Measurements from ENCODE around the gene SLC9A9.

The SLC9A9 gene

GRCh38 chr3:143396790-143397189 is 451.5 kb downstream of the SLC9A9 start:
- DNase-seq, result no peak

GRCh38 chr3:143389388-143389787 is 458.9 kb downstream of the SLC9A9 start:
- no peak for DNase-seq

GRCh38 chr3:143387425-143387824 is 460.8 kb downstream of the SLC9A9 start:
- no peak for DNase-seq

GRCh38 chr3:143384076-143384475 is 464.2 kb downstream of the SLC9A9 start:
- no peak for DNase-seq

- DNase-seq, result no peak
Measured at GRCh38 chr3:143383421-143383820, 464.8 kb downstream of the SLC9A9 start.

GRCh38 chr3:143382816-143383215 is 465.5 kb downstream of the SLC9A9 start:
- DNase-seq, result no peak

- no peak for DNase-seq
Measured at GRCh38 chr3:143380449-143380848, 467.8 kb downstream of the SLC9A9 start.

GRCh38 chr3:143375698-143376097 is 472.6 kb downstream of the SLC9A9 start:
- no peak for DNase-seq

- DNase-seq, result peak; percentile 9
Measured at GRCh38 chr3:143367171-143367570, 481.1 kb downstream of the SLC9A9 start.

GRCh38 chr3:143366672-143367071 is 481.6 kb downstream of the SLC9A9 start:
- DNase-seq, result no peak

- DNase-seq, result no peak
Measured at GRCh38 chr3:143363949-143364348, 484.3 kb downstream of the SLC9A9 start.

GRCh38 chr3:143363276-143363675 is 485.0 kb downstream of the SLC9A9 start:
- DNase-seq, result peak; percentile 23

- DNase-seq, result no peak
Measured at GRCh38 chr3:143362115-143362991, 485.9 kb downstream of the SLC9A9 start.

GRCh38 chr3:143361589-143361988 is 486.7 kb downstream of the SLC9A9 start:
- DNase-seq, result no peak

GRCh38 chr3:143360244-143360643 is 488.0 kb downstream of the SLC9A9 start:
- DNase-seq, result no peak

GRCh38 chr3:143358793-143359491 is 489.3 kb downstream of the SLC9A9 start:
- DNase-seq, result no peak

GRCh38 chr3:143358155-143358792 is 490.0 kb downstream of the SLC9A9 start:
- no peak for DNase-seq

- DNase-seq, result no peak
Measured at GRCh38 chr3:143357700-143358099, 490.6 kb downstream of the SLC9A9 start.

- DNase-seq, result no peak
Measured at GRCh38 chr3:143356839-143357238, 491.4 kb downstream of the SLC9A9 start.

GRCh38 chr3:143354342-143354741 is 493.9 kb downstream of the SLC9A9 start:
- DNase-seq, result no peak

- no peak for DNase-seq
Measured at GRCh38 chr3:143352850-143353550, 495.3 kb downstream of the SLC9A9 start.

- no peak for DNase-seq
Measured at GRCh38 chr3:143351895-143352608, 496.2 kb downstream of the SLC9A9 start.
